HEK293 (cell line): Measurements from ENCODE around the gene TANGO2.

Source experiments
- CTCF ChIA-PET: fragments of 350-600 bp; formaldehyde crosslinking; extraction: SDS; loops from one replicate; lab custom pipeline; 2021; ENCODE audit warnings: antibody characterized with exemption; lab: Yijun Ruan, JAX
- POLR2A ChIA-PET: fragments of 300-600 bp; formaldehyde crosslinking; extraction: SDS; loops from one replicate; lab custom pipeline; 2020; ENCODE audit warnings: antibody characterized with exemption, inconsistent platforms; lab: Yijun Ruan, JAX
- H3K27ac ChIP-seq: fragments of 200-500 bp; sonication (Bioruptor generic); 2 replicates; pipeline ENCODE4 v1.5.1; 2014; ENCODE audit warnings: low read depth, low read length, control low read depth, inconsistent platforms; ENCODE audit errors: extremely low read depth
- H3K36me3 ChIP-seq, 2 experiments: fragments of 200-500 bp in 1 of 2; sonication (Bioruptor generic) in 1 of 2; 1 replicate in 1 of 2; 2 replicates in 1 of 2; pipeline ENCODE4 v1.5.1; 2014 to 2017; ENCODE audit warnings: inconsistent platforms in 2 of 2, low read length in 2 of 2; ENCODE audit not compliant: control insufficient read depth in 2 of 2, insufficient read depth in 1 of 2
- H3K4me1 ChIP-seq: fragments of 200-500 bp; sonication (Bioruptor generic); 2 replicates; pipeline ENCODE4 v1.5.1; 2014; ENCODE audit warnings: mild to moderate bottlenecking, low read length, inconsistent platforms; ENCODE audit not compliant: control insufficient read depth, insufficient read depth
- H3K4me3 ChIP-seq: 2 replicates; pipeline ENCODE4 v1.5.1; 2011; ENCODE audit warnings: low read depth, mild to moderate bottlenecking, control low read depth, low read length, moderate library complexity
- H3K9me3 ChIP-seq: fragments of 200-500 bp; sonication (Bioruptor generic); 2 replicates; pipeline ENCODE4 v1.5.1; 2014; ENCODE audit warnings: low read depth, low read length, inconsistent platforms; ENCODE audit not compliant: control insufficient read depth, insufficient read depth
- BCL11B ChIP-seq: fragments of 450-650 bp; formaldehyde crosslinking; IDR thresholded peaks from 2 replicates; pipeline ENCODE4 v1.5.1; 2016; ENCODE audit warnings: low read depth, missing biosample characterization, missing genetic modification characterization
- GLI2 ChIP-seq: fragments of 450-650 bp; formaldehyde crosslinking; IDR thresholded peaks from 2 replicates; pipeline ENCODE4; 2017; ENCODE audit warnings: missing biosample characterization, missing genetic modification characterization, low read depth, borderline replicate concordance
- PRDM2 ChIP-seq: fragments of 450-650 bp; formaldehyde crosslinking; IDR thresholded peaks from 2 replicates; pipeline ENCODE4 v1.5.1; 2016; ENCODE audit warnings: missing biosample characterization, missing genetic modification characterization, borderline replicate concordance
- ZBTB44 ChIP-seq: fragments of 450-650 bp; IDR thresholded peaks from 2 replicates; pipeline ENCODE4 v1.5.1; 2018; ENCODE audit warnings: missing biosample characterization, mild to moderate bottlenecking, missing genetic modification characterization
- ZNF138 ChIP-seq: fragments of 450-650 bp; formaldehyde crosslinking; IDR thresholded peaks from 2 replicates; pipeline ENCODE4 v1.5.1; 2016; ENCODE audit warnings: missing biosample characterization, missing genetic modification characterization, borderline replicate concordance
- ZNF473 ChIP-seq: fragments of 450-650 bp; formaldehyde crosslinking; IDR thresholded peaks from 2 replicates; pipeline ENCODE4 v1.5.1; 2017; ENCODE audit warnings: missing biosample characterization, missing genetic modification characterization
- ZNF488 ChIP-seq: fragments of 450-650 bp; formaldehyde crosslinking; IDR thresholded peaks from 2 replicates; pipeline ENCODE4 v1.5.1; 2016; ENCODE audit warnings: missing biosample characterization, missing genetic modification characterization
- ZNF518A ChIP-seq: fragments of 450-650 bp; formaldehyde crosslinking; conservative IDR thresholded peaks from 2 replicates; pipeline ENCODE4 v1.5.1; 2016; ENCODE audit warnings: low read depth, missing biosample characterization, missing genetic modification characterization
- ZNF544 ChIP-seq: fragments of 450-650 bp; formaldehyde crosslinking; IDR thresholded peaks from 2 replicates; pipeline ENCODE4 v1.5.0; 2017; ENCODE audit warnings: missing biosample characterization, missing genetic modification characterization
- ZNF549 ChIP-seq: fragments of 450-650 bp; IDR thresholded peaks from 2 replicates; pipeline ENCODE4 v1.5.1; 2018; ENCODE audit warnings: missing biosample characterization, missing genetic modification characterization, mild to moderate bottlenecking, inconsistent platforms, moderate library complexity
- ZNF626 ChIP-seq: fragments of 450-650 bp; sonication (Bioruptor Pico); formaldehyde crosslinking; IDR thresholded peaks from 2 replicates; pipeline ENCODE4 v1.5.1; 2018; ENCODE audit warnings: missing biosample characterization, missing genetic modification characterization, inconsistent platforms
- ZNF658 ChIP-seq: fragments of 450-650 bp; formaldehyde crosslinking; IDR thresholded peaks from 2 replicates; pipeline ENCODE4; 2016; ENCODE audit warnings: missing biosample characterization, missing genetic modification characterization

Gene TANGO2

GRCh38 chr22:20011123-20011992, 9.6 kb upstream of the TANGO2 start:
- TF ChIP-seq ZNF488 (tag by site-specific recombination) (no peak), GLI2 (no peak), ZNF626 (tag by site-specific recombination) (no peak), BCL11B (tag by site-specific recombination) (no peak), ZNF138 (tag by site-specific recombination) (no peak), ZNF544 (tag by site-specific recombination) (no peak), PRDM2 (no peak), ZNF549 (no peak), ZNF473 (tag by site-specific recombination) (no peak), ZNF518A (tag by site-specific recombination) (no peak), ZNF658 (tag by site-specific recombination) (no peak), ZBTB44 (tag by site-specific recombination) (no peak)
- Histone ChIP-seq H3K27ac (no peak overlapping the region), H3K4me1 (no peaks in the 10 kb centered on the region), H3K36me3 (no peaks in the 10 kb centered on the region), H3K4me3 (no peak overlapping the region), H3K9me3 (no peaks in the 10 kb centered on the region)
- ChIA-PET CTCF (interaction anchor here (1.0 to 6.9 kb wide), 4 partner anchors 8 to 43 kb away, joined by 3 to 150 read pairs (median 10); no protein-coding TSS in a partner anchor), POLR2A (interaction anchor here (0.7 to 3.9 kb wide), 2 partner anchors 20 to 40 kb away, joined by 5 to 26 read pairs; no protein-coding TSS in a partner anchor)
